ENCODE measurements around the gene FYN.

FYN gene

GRCh38 chr6:111674413-111674812 is 198.8 kb downstream of the FYN start:
- no peak for DNase-seq

- DNase-seq = no peak
Measured at GRCh38 chr6:111673937-111674336, 199.3 kb downstream of the FYN start.

GRCh38 chr6:111673532-111673931 is 199.7 kb downstream of the FYN start:
- no peak for DNase-seq

- DNase-seq = peak; percentile 56
Measured at GRCh38 chr6:111672761-111673450, 200.3 kb downstream of the FYN start.

- no peak for DNase-seq
Measured at GRCh38 chr6:111669326-111669725, 203.9 kb downstream of the FYN start.

GRCh38 chr6:111668410-111668809 is 204.8 kb downstream of the FYN start:
- DNase-seq = no peak

- no peak for DNase-seq
Measured at GRCh38 chr6:111667931-111668330, 205.3 kb downstream of the FYN start.

- DNase-seq = no peak
Measured at GRCh38 chr6:111666847-111667246, 206.4 kb downstream of the FYN start.

GRCh38 chr6:111664565-111665030 is 208.7 kb downstream of the FYN start:
- no peak for DNase-seq

- DNase-seq = peak; percentile 86
Measured at GRCh38 chr6:111663692-111664564, 209.3 kb downstream of the FYN start.

GRCh38 chr6:111662794-111663593 is 210.3 kb downstream of the FYN start:
- no peak for DNase-seq

- no peak for DNase-seq
Measured at GRCh38 chr6:111662072-111662793, 211.0 kb downstream of the FYN start.

GRCh38 chr6:111661541-111662061 is 211.7 kb downstream of the FYN start:
- DNase-seq = peak; percentile 53

- no peak for DNase-seq
Measured at GRCh38 chr6:111660531-111660930, 212.7 kb downstream of the FYN start.

- DNase-seq = no peak
Measured at GRCh38 chr6:111658462-111659154, 214.6 kb downstream of the FYN start.

GRCh38 chr6:111657146-111657545 is 216.1 kb downstream of the FYN start:
- no peak for DNase-seq

GRCh38 chr6:111653979-111654378 is 219.3 kb downstream of the FYN start:
- DNase-seq = no peak

- DNase-seq = no peak
Measured at GRCh38 chr6:111653434-111653833, 219.8 kb downstream of the FYN start.

GRCh38 chr6:111652156-111652555 is 221.1 kb downstream of the FYN start:
- no peak for DNase-seq

GRCh38 chr6:111651185-111652034 is 221.8 kb downstream of the FYN start:
- no peak for DNase-seq

- DNase-seq = no peak
Measured at GRCh38 chr6:111650049-111650448, 223.2 kb downstream of the FYN start.
